Suppressor macrophage treated with lipopolysaccharide for 1 hour (primary cell): ENCODE data around the gene FGF22.
"Not testable (repeated sequence)": the region's sequence is repeated elsewhere in the genome, so short reads cannot be mapped to it uniquely, and the experiment has no call there.

Experiments
- DNase-seq, 3 donors: peaks; one replicate each; pipeline ENCODE4 v3.0.0-alpha.2; 2020 to 2022

FGF22 gene

GRCh38 chr19:622666-623065, 17.0 kb upstream of the FGF22 start:
- no peak for DNase-seq

- DNase-seq: no peak
These were observed 16.3 kb upstream of the FGF22 start for GRCh38 chr19:623175-623916.

DNA sequence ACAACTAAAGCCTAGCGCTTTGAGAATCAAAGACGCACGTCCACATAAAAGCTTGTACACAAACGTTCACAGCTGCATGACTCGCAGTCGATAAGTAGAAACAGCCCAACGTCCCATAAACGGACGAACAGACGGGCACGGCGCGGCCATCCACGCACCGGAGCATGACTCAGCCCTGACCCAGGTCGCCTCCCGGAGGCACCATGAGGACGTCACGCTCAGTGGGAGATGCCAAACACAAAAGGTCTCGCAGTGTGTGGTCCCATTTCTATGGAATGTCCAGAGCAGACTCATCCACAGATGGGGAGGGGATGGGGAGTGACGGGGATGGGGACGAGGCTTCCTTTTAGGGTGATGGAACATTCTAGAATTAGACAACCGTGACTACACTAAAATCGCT, 15.7 kb upstream of the FGF22 start:
- no peak for DNase-seq

DNA sequence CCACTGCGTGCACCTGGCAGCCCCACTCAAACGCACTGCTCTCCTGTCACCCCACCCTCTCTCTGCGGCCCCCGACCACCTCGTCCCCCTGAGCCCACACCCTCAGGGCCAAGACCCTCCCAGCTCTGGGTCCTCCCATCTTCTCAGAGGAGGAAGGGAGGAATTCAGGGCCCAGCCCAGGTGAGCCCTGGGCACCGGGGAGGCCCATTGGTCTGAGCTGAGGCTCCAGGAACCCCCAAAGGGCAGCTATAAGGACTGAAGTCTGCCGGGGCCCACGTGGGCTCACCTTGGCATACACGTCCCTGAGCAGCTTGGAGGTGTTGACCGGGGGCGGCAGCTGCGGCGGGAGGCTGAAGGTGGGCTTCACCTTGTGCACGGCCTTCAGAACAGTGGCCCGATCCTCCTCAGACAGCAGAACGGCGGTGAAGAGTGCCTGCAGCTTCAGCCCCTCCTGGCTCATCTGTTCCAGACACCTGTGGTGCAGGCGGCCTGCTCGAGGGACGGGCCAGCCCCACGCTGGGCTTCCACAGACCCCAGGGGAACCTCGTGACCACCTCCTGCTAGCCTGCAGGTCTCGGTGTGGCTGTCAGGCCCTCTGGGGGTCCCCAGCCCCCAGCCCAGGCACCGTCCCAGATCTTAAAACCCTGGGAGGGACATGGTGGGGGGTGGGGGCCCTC, 15.1 kb upstream of the FGF22 start:
- DNase-seq: no peak

GRCh38 chr19:625257-625656, 14.4 kb upstream of the FGF22 start:
- DNase-seq: no peak

GRCh38 chr19:626566-626965, 13.1 kb upstream of the FGF22 start:
- not testable (repeated sequence) for DNase-seq

DNA sequence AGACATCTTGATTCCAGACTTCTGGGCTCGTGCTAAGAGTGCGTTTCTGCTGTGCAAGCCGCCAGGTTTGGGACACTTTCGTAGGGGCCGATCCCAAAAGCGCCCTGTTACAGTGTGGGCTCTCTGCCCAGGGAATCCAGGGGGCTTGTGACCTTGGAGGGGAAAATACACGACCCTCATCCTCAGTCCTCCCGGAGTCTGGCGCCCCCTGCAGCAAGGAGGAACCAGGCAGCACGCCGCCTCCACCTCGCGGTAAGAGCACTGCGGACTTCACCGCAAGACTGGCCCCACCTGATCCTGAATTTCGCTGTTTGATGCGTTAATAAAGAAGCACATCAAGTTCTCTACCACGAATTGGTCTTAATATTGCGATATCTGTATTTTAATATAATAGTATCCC, 11.5 kb upstream of the FGF22 start:
- peak in 1 of 3 donors; percentile 28 for DNase-seq

DNA sequence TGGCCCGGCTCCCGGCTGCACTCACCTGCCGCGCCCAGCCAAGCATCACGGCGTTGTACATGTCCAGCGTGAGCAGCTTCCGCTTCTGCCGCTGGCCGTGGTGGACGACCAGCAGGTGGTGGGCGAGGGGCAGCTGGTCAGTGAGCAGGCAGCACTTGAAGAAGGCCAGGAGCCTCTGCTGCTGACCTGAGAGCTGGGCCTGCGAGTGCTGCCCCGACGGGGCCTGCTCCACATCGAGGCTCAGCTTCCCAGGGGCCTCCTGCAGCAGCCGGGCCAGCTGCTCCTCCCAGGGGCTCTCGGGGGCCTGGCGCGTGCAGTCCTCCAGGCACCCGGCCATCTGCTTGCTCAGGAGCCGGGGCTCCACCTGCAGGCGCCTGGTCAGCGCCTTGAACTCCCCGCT, 10.2 kb upstream of the FGF22 start:
- not testable (repeated sequence) for DNase-seq

DNA sequence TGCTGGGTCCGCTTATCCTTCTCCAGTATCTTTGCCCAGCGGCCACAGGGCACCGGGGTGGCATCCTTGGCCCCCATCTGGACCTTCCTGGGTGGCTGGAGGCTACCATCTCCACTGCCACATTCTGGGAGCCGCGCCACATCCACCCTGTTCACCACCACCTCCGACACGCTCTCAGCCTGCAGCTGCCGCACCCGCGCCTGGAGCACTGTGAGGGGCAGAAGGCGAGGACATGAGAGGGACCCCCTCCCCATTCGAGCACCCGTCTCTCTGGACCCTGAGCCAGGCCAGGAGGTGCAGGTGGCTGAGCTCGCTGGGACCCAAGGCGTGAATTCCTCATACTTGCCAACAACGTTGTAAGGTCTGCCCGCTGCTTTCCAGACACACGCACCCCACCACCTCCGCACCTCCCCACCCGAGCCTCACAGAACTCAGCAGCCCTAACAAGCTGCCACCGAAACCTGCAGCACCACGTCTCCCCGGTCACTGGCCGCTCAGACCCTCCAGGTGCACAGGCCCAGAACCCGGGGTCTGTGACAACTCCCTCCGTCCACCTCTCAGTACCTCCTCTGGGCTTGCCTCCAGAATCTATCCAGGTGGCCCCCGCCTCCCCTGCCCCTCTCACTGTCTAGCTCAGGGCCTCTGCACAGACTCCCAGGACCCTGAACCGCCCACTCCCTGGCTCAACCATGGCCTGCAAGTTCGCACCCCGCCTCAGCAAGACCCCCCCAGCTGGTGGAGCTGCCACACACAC, 9.5 kb upstream of the FGF22 start:
- no peak for DNase-seq

DNA sequence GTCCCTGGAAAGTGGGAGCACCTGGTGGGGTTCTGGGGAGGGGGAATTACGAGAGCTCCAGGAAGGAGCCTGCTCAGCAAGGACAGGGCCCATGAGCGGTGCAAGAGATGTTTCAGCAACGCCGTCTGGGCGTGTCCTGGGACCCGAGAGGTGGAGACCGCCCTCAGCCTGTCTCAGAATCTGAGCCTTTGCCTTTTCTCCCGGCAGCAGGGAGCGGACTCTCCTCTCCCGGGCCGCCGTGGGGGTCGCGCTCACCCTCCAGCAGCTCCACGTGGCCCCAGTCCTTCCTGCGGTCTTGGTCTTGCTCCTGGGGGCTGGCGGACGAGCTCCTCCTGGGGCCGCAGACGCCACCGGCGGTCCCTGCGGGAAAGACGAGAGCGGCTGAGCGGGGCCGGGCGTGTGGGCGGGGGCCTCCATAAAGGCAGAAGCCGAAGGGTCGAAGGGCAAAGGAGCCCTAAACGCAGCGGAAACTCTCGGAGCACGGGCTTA, 7.1 kb upstream of the FGF22 start:
- DNase-seq: peak; percentile 72 to 92 (median 79)

DNA sequence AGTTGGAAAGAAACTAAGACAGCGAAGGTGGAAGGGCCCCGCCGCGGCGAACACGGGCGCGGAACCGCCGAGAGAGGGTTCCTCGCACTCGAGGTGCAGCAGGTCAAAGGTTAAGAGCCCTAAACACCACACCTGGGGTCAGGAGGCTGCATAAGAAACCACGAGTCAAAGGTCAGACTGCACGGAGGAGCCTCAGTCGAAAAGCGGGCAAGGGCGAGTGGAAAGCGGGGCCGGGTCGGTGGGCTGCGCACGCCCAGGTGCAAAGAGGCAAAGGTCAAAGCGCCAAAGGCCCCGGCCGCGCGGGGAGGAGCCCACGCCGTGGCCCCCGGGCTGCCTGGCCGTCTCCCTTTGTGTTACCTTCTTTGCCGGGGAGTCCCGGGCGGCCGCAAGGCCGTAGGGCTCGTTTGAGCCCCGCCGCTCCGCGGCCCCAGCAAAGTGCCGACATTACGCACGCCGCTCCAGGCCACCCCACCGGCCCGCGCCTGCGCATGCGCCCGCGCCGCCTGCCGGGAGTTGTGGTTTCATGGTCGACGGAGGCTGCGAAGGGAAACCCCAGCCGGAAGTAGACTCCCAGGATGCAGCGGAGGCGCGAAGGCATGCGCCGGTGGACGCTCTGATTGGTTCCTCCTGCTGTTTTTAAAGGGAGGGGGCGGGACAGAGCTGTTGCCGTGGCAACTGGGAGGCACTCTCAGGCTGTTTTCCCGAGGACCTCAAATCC, 6.5 kb upstream of the FGF22 start, which contains the start of gene POLRMT:
Gene POLRMT, minus strand, starts transcription at position 470 of the 718 bp plus-strand sequence. Its CDS starts 25 bp downstream, at position 445.
- DNase-seq: peak; percentile 98 to 99 (median 99)

GRCh38 chr19:633786-634639, 5.7 kb upstream of the FGF22 start:
- DNase-seq: peak in 1 of 3 donors; percentile 15

GRCh38 chr19:634975-635652, 4.6 kb upstream of the FGF22 start:
- DNase-seq: no peak

GRCh38 chr19:638906-639252, 800 bp upstream of the FGF22 start:
- no peak for DNase-seq

- no peak for DNase-seq
These were observed 481 bp downstream of the FGF22 start for GRCh38 chr19:640161-640558.

DNA sequence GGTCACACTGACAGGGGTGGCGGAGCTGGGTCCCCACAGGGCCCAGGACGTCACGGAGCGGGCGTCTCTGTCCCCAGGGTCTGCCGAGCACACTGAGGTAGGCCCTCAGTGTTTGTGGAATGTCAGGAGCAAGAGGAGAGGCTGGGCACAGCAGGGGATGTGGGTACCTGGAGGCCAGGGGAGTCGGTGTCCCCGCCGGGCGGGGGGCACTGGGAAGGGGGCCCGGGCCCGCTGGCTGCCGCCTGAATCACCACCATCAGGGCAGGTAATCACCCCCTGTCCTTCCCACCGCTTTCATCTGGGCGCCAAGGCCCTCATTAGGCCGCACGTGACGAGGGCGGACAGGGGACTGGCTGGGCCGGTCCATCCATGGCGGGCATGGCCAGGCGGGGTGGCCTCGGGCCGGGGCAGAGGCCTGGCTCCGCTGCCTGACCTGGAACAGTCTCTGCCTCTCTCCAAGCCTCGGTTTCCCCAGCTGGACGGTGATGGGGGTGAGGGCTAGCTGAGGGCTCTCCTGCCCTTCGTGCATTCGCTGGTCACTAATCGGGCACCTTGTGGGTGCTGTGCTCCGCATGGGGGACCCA, 1.0 kb downstream of the FGF22 start:
- no peak for DNase-seq

DNA sequence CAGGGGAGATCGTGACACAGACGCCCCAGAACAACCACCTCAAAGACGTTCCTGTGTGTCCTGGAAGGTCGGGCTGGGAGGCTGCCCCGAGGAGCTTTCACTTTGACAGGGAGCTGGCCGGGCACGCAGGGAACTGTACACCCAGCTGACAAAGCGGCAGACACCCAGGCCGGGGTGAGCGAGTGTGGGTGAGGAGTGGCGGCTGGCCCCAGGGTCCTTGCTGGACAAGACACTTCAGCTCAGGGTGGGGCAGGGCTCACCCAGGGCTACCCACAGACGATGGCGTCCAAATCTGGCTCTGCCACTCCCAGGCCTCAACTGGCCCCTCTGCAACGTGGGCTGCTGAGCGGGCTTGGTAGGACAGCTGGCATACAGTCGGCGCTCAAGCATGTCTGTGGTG, 2.0 kb downstream of the FGF22 start:
- DNase-seq: no peak

DNA sequence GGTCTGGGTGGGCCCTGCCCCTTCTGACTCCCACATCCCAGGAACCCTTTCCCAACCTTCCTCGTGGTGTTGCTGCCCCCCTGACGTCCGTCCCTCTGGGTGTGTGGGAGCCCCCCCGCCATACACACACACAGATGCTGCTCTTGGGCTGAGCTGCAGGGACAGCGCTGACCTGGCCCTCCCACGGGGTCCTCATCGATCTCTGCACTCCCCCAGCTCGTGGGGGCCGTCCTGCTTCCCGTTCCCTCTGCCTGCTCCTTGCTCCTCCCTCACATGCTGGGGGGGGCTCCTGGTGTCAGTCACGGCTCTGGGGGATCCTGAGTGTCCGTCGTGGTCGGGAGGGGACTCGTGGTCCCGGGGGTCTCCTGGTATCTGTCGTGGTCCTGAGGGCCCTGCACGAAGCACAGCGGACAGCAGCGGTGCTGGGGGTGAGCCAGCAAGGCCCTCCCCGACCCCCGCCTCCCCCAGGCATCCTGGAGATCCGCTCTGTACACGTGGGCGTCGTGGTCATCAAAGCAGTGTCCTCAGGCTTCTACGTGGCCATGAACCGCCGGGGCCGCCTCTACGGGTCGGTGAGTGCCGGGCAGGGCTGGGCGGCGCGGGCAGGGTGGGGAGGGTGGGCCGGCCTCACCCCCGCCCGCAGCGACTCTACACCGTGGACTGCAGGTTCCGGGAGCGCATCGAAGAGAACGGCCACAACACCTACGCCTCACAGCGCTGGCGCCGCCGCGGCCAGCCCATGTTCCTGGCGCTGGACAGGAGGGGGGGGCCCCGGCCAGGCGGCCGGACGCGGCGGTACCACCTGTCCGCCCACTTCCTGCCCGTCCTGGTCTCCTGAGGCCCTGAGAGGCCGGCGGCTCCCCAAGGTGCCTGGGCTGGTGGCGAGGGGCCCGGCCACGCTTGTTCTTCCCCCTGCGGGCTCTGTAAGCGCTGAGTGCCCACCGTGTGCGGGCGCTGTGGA, 3.4 kb downstream of the FGF22 start:
- no peak for DNase-seq

GRCh38 chr19:643736-644135, 4.1 kb downstream of the FGF22 start:
- DNase-seq: no peak

DNA sequence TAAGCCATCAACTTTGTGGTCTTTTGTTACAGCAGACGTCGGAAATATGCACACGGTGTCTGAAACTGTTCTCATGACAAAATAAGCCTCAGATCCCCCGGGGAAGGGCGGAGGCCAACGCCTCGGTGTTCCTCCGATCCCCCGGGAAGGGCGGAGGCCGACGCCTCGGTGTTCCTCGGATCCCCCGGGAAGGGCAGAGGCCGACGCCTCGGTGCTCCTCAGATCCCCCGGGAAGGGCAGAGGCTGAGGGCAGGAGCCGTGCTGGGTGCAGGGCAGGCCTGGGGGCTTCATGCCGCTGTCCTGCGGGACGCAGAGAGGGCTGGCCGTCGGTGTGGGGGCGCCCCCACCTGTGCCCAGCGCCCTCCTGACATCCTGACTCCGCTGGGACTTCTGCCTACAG, 4.7 kb downstream of the FGF22 start:
- DNase-seq: no peak
